ENCODE measurements around the gene AMOT.

- TF ChIP-seq CTCF (IDR thresholded peaks at IDR 0.05; ENCODE audit: low read depth, low read length, missing input control) (no peak), FOXA1 (IDR thresholded peaks at IDR 0.05) (no peak)
Measured at GRCh38 chrX:112846187-112846586, 5.6 kb upstream of the AMOT start.

Measured in liver (tissue), 2 donors.